ENCODE measurements around the gene CAST. TPM values are rescaled to one million over a fixed set of nuclear protein-coding genes. Genes with fewer than 3 reads are reported as not detected.
A peak's percentile ranks its signal among the peaks of the same experiment; 100 is the strongest.

Gene CAST
- total RNA-seq (100 to 1,000 TPM; 158 to 233 (median 197) TPM), polyA plus RNA-seq (10 to 100 TPM; 30.0 to 48.3 (median 30.4) TPM)
- long read RNA-seq, donor 1, partial matches to known transcripts: 10 of 12 reads
- long read RNA-seq, donor 1, other reads (novel, unspliced or antisense): 0 of 12 reads
- long read RNA-seq, donor 2, full-length matches to known transcripts: 4 of 4 reads
- long read RNA-seq, donor 2, partial matches to known transcripts: 0 of 4 reads
- long read RNA-seq, donor 2, other reads (novel, unspliced or antisense): 0 of 4 reads

- 0 to 2% (median 1%) methylated on average over 25 to 75 of the region's 75 CpGs for WGBS, 5 donors
- TF ChIP-seq POLR2AphosphoS5 (IDR thresholded peaks at IDR 0.05) (peak; percentile 85 to 89 (median 87)), CTCF (IDR thresholded peaks at IDR 0.05 in 8 of 11, conservative IDR thresholded peaks at IDR 0.05 in 3 of 11) (no peak), POLR2A (IDR thresholded peaks at IDR 0.05) (peak in 2 of 3 donors; percentile 38 to 51)
- DNase-seq: peak; percentile 97
- Histone ChIP-seq H3K4me3 (peak within 1 kb of the TSS; percentile 80 to 98 (median 91)), H3K27me3 (replicated peaks in 1 of 7) (no peaks in the 10 kb centered on the region), H3K4me1 (peaks cover 3 to 73% (median 33%) of the 10 kb centered on the region in 6 donors), H3K36me3 (no peaks in the 10 kb centered on the region), H3K9me3 (no peaks in the 10 kb centered on the region), H3K27ac (peak within 1 kb of the TSS; percentile 94 to 99 (median 98))
- intact Hi-C loops (cut with DNase I; ENCODE audit: low total_unique reads): no loop called here
Observed at GRCh38 chr5:96661855-96662724, at the start of gene CAST. TSS of gene CAST (plus strand) at chr5:96662376. CDS start at chr5:96662423, 47 bp downstream.

GRCh38 chr5:96614110-96614691, 48.0 kb upstream of the CAST start:
- intact Hi-C loops (cut with DNase I; ENCODE audit: low total_unique reads): loop anchor here (10.0 kb wide), 2 partner anchors 71 to 551 kb away; no protein-coding TSS in a partner anchor
- Histone ChIP-seq H3K4me3 (no peak overlapping the region), H3K4me1 (peaks cover 0 to 19% (median 14%) of the 10 kb centered on the region in 6 donors), H3K27me3 (replicated peaks in 1 of 7) (no peaks in the 10 kb centered on the region), H3K36me3 (no peaks in the 10 kb centered on the region), H3K27ac (peak overlapping the region in 6 of 8 donors; percentile 15 to 65 (median 44)), H3K9me3 (peaks cover 0 to 11% (median 3%) of the 10 kb centered on the region in 8 donors)
- 16 to 36% (median 31%) methylated on average over 6 of the region's 6 CpGs for WGBS, 5 donors
- TF ChIP-seq CTCF (IDR thresholded peaks at IDR 0.05 in 8 of 11, conservative IDR thresholded peaks at IDR 0.05 in 3 of 11): peak in 10 of 11 experiments; percentile 30 to 69 (median 43)
- TF ChIP-seq POLR2A (IDR thresholded peaks at IDR 0.05): no peak
- no peak for DNase-seq

- DNase-seq: no peak
- TF ChIP-seq CTCF (IDR thresholded peaks at IDR 0.05 in 8 of 11, conservative IDR thresholded peaks at IDR 0.05 in 3 of 11) (no peak), POLR2A (IDR thresholded peaks at IDR 0.05) (no peak), POLR2AphosphoS5 (IDR thresholded peaks at IDR 0.05) (no peak)
- Histone ChIP-seq H3K4me3 (no peak overlapping the region), H3K36me3 (no peaks in the 10 kb centered on the region), H3K9me3 (peaks cover 0 to 14% (median 3%) of the 10 kb centered on the region in 8 donors), H3K27me3 (replicated peaks in 1 of 7) (no peaks in the 10 kb centered on the region), H3K4me1 (peaks cover 0 to 19% (median 14%) of the 10 kb centered on the region in 6 donors), H3K27ac (no peak overlapping the region)
- intact Hi-C loops (cut with DNase I; ENCODE audit: low total_unique reads): loop anchor here (10.0 kb wide), 2 partner anchors 70 to 550 kb away; no protein-coding TSS in a partner anchor
- WGBS, 5 donors: 79 to 85% (median 84%) methylated on average over 3 of the region's 3 CpGs
Observed at GRCh38 chr5:96615223-96615622, 47.0 kb upstream of the CAST start.

All from spleen (tissue), 13 donors.